ENCODE data around the gene LIN52.

Gene LIN52

DNA sequence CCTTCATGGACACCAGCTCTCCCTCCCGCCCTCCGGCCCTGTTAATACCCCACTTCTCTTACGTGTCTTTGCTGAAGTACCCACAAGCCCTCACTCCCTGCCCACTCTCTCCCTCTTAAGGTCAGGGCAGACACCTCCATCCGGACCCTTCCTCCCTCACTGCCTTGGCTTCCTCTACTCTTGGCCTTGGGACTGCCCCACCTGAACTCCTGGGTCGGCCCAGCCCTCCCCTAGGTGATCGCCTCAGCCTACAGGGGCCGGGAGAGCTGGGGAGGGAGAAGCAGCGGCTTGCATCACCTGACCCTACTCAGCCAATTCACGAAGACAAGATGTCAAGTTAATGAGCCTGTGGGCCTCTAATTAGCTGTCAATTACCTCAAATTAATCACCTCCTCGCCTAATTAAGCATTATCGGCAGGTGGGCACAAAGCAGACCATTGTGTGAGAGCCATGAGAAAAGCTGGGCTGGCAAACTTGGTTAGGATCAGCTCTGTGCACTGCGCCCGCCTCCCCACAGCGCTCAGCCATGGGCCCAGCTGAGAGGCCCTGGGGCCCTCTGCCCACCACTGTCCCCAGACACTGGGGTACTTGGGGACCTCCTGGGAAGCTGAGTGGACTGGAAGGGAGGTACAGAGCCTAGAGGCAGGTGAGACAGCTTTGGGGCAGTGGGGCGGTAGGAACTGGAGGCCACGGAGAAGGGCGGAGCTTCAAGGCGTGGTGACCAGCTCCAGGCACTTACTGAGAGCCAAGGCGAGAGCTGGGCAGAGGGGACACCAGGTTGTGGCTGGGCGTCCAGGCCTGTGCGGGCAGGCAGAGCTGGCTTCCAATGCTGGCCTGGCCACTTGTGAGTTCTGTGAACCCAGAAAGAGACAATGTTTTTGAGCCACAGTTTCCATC, 129.4 kb downstream of the LIN52 start:
- no peaks in the 10 kb centered on the region for H3K36me3 ChIP-seq (replicated peaks; ENCODE audit: low read depth, low read length)
- H2AFZ ChIP-seq (ENCODE audit: low read depth, low read length): no peak overlapping the region
- no peak overlapping the region for H3K9ac ChIP-seq (ENCODE audit: low read length)
- H3K4me2 ChIP-seq (ENCODE audit: low read length): no peak overlapping the region
- H3K27me3 ChIP-seq (ENCODE audit: low read depth, low read length): no peaks in the 10 kb centered on the region; the same call in 1 of the 2 replicates
- H3K79me2 ChIP-seq (ENCODE audit: low read length): no peaks in the 10 kb centered on the region
- H4K20me1 ChIP-seq (ENCODE audit: insufficient read depth, low read length): no peaks in the 10 kb centered on the region
- H3K4me3 ChIP-seq (ENCODE audit: low read length): no peak overlapping the region
- TF ChIP-seq, protein P1, sequence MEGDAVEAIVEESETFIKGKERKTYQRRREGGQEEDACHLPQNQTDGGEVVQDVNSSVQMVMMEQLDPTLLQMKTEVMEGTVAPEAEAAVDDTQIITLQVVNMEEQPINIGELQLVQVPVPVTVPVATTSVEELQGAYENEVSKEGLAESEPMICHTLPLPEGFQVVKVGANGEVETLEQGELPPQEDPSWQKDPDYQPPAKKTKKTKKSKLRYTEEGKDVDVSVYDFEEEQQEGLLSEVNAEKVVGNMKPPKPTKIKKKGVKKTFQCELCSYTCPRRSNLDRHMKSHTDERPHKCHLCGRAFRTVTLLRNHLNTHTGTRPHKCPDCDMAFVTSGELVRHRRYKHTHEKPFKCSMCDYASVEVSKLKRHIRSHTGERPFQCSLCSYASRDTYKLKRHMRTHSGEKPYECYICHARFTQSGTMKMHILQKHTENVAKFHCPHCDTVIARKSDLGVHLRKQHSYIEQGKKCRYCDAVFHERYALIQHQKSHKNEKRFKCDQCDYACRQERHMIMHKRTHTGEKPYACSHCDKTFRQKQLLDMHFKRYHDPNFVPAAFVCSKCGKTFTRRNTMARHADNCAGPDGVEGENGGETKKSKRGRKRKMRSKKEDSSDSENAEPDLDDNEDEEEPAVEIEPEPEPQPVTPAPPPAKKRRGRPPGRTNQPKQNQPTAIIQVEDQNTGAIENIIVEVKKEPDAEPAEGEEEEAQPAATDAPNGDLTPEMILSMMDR (IDR thresholded peaks at IDR 0.05; ENCODE audit: low read depth, low read length): no peak
- TF ChIP-seq EZH2phosphoT487 (IDR thresholded peaks at IDR 0.05; ENCODE audit: low read depth): no peak
- no peaks in the 10 kb centered on the region for H3K9me3 ChIP-seq (ENCODE audit: insufficient read depth, low read length)
- H3K4me1 ChIP-seq (ENCODE audit: low read length): peaks cover 3% of the 10 kb centered on the region; the same call in 1 of the 2 replicates
- H3K27ac ChIP-seq (ENCODE audit: low read length): no peak overlapping the region

DNA sequence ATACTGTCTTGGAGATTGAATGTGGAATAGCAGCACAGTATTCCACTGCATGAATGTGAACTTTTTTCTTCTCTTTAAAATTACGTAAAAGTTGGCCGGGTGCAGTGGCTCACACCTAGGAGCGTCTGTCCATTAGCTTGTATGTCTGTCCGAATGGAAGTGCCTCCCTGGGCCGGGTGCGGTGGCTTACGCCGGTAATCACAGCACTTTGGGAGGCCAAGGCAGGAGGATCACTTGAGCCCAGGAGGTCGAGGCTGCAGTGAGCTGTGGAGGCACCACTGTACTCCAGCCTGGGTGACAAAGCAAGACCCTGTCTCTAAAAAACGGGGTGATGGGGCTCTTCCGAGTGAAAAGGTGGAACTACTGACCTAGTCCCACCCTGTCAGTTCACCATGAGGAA, 131.9 kb downstream of the LIN52 start:
- Histone ChIP-seq H3K79me2 (ENCODE audit: low read length) (no peaks in the 10 kb centered on the region), H3K27me3 (ENCODE audit: low read depth, low read length) (no peaks in the 10 kb centered on the region; the same call in 1 of the 2 replicates)
- no peak for TF ChIP-seq EZH2phosphoT487 (IDR thresholded peaks at IDR 0.05; ENCODE audit: low read depth)
- TF ChIP-seq, protein P1 (IDR thresholded peaks at IDR 0.05; ENCODE audit: low read depth, low read length): no peak

DNA sequence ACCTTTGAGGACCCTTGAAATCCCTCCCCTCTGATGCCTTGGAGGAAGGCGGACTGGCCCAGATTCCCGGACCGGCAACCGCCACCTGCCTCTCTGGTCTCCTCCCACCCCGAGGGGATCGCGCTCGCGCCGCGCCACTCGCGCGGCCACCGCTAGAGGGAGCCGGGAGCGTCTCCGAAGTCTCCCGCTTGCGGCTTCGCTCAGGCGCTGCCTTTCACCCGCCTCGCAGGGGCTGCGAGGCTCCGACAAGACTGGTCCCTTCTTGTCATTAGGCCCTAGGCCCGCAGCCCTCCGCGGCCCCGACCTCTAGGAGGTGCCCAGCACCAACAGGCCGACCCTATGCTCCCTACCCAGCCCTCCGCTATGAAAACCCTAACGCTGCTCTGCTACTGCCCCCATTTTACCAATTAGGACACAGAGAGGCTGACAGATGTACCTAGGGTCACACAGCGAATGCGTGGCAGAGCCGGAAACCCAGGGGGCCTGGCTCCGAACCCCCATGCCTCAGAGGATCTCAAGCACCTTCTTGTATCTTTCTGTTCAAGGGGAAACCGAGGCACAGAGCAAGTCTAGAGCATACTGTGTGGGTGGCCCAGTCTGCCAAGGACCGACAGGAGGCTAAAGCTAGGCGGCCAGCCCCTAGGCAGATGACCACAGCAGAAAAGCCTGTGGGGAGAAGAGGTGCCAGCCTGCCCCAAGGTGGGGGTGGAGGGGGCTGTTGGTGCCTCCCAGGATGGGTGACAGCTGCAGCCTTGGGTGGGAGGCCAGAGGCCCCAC, 133.1 kb downstream of the LIN52 start:
- H3K9me3 ChIP-seq (ENCODE audit: insufficient read depth, low read length): no peaks in the 10 kb centered on the region
- no peaks in the 10 kb centered on the region; the same call in 1 of the 2 replicates for H3K27me3 ChIP-seq (ENCODE audit: low read depth, low read length)
- no peaks in the 10 kb centered on the region for H4K20me1 ChIP-seq (ENCODE audit: insufficient read depth, low read length)
- no peaks in the 10 kb centered on the region for H3K36me3 ChIP-seq (replicated peaks; ENCODE audit: low read depth, low read length)
- H3K4me3 ChIP-seq (ENCODE audit: low read length): peak overlapping the region; percentile 73
- no peak overlapping the region for H3K27ac ChIP-seq (ENCODE audit: low read length)
- H3K4me1 ChIP-seq (ENCODE audit: low read length): peaks cover 3% of the 10 kb centered on the region; the same call in 1 of the 2 replicates
- peak overlapping the region; percentile 87; the same call in 1 of the 2 replicates for H2AFZ ChIP-seq (ENCODE audit: low read depth, low read length)
- no peaks in the 10 kb centered on the region for H3K79me2 ChIP-seq (ENCODE audit: low read length)
- H3K9ac ChIP-seq (ENCODE audit: low read length): peak overlapping the region; percentile 9; the same call in 1 of the 2 replicates
- H3K4me2 ChIP-seq (ENCODE audit: low read length): peak overlapping the region; percentile 92
- no peak for TF ChIP-seq EZH2phosphoT487 (IDR thresholded peaks at IDR 0.05; ENCODE audit: low read depth)
- TF ChIP-seq, protein P1 (IDR thresholded peaks at IDR 0.05; ENCODE audit: low read depth, low read length): peak; percentile 74

More for the DNA sequence above, 131.9 kb downstream of the LIN52 start:
- no peak overlapping the region for H2AFZ ChIP-seq (ENCODE audit: low read depth, low read length)
- no peak overlapping the region for H3K9ac ChIP-seq (ENCODE audit: low read length)
- no peaks in the 10 kb centered on the region for H4K20me1 ChIP-seq (ENCODE audit: insufficient read depth, low read length)
- no peak overlapping the region for H3K27ac ChIP-seq (ENCODE audit: low read length)
- H3K36me3 ChIP-seq (replicated peaks; ENCODE audit: low read depth, low read length): no peaks in the 10 kb centered on the region
- no peaks in the 10 kb centered on the region for H3K9me3 ChIP-seq (ENCODE audit: insufficient read depth, low read length)
- H3K4me1 ChIP-seq (ENCODE audit: low read length): peaks cover 3% of the 10 kb centered on the region; the same call in 1 of the 2 replicates
- no peak overlapping the region for H3K4me3 ChIP-seq (ENCODE audit: low read length)
- no peak overlapping the region for H3K4me2 ChIP-seq (ENCODE audit: low read length)

DNA sequence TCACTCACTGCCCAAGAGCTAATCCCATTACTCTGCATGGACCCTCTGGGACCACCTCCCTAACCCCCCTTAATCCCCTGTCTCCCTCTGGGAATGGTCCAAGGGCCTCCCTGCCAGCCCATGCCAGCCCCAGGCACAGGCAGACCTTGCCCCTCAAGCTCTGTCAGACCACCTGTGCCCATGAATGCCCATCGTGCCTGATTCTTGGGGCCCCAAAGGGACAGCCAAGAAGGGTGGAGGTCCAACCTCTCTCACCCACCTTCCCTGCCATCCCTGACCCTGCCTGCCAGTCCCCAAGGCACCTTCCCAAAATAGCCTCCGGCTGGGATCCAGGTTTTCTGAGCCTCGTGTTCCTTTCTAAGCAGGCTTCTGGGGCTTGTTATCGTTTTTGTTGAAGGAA, 133.7 kb downstream of the LIN52 start:
- Histone ChIP-seq H3K36me3 (replicated peaks; ENCODE audit: low read depth, low read length) (no peaks in the 10 kb centered on the region), H3K4me2 (ENCODE audit: low read length) (no peak overlapping the region), H2AFZ (ENCODE audit: low read depth, low read length) (no peak overlapping the region), H3K9ac (ENCODE audit: low read length) (no peak overlapping the region), H4K20me1 (ENCODE audit: insufficient read depth, low read length) (no peaks in the 10 kb centered on the region), H3K4me1 (ENCODE audit: low read length) (peaks cover 3% of the 10 kb centered on the region; the same call in 1 of the 2 replicates), H3K27ac (ENCODE audit: low read length) (no peak overlapping the region), H3K27me3 (ENCODE audit: low read depth, low read length) (no peaks in the 10 kb centered on the region; the same call in 1 of the 2 replicates), H3K4me3 (ENCODE audit: low read length) (no peak overlapping the region), H3K9me3 (ENCODE audit: insufficient read depth, low read length) (no peaks in the 10 kb centered on the region), H3K79me2 (ENCODE audit: low read length) (no peaks in the 10 kb centered on the region)
- TF ChIP-seq, protein P1 (IDR thresholded peaks at IDR 0.05; ENCODE audit: low read depth, low read length): no peak
- TF ChIP-seq EZH2phosphoT487 (IDR thresholded peaks at IDR 0.05; ENCODE audit: low read depth): no peak

All from OCI-LY3 (cell line).